HUES6 (cell line): Measurements from ENCODE around the gene CBLC.

Experiments
- H3K27ac ChIP-seq: 2 replicates; pipeline ENCODE4 v1.7.0; 2013; ENCODE audit warnings: low read depth, mild to moderate bottlenecking, low read length, inconsistent platforms
- H3K27me3 ChIP-seq: 2 replicates; pipeline ENCODE4 v1.6.1; 2013; ENCODE audit warnings: low read length; ENCODE audit not compliant: control insufficient read depth, insufficient read depth
- H3K36me3 ChIP-seq: 2 replicates; pipeline ENCODE4 v1.6.1; 2013; ENCODE audit warnings: low read length; ENCODE audit not compliant: control insufficient read depth, insufficient read depth
- H3K4me1 ChIP-seq: 2 replicates; pipeline ENCODE4 v1.6.1; 2013; ENCODE audit warnings: low read length; ENCODE audit not compliant: control insufficient read depth, insufficient read depth
- H3K4me3 ChIP-seq: 2 replicates; pipeline ENCODE4 v1.5.1; 2013; ENCODE audit warnings: low read depth, low read length
- H3K9ac ChIP-seq: one replicate; pipeline ENCODE4 v1.6.1; 2013; ENCODE audit warnings: mild to moderate bottlenecking, low read length
- H3K9me3 ChIP-seq: 2 replicates; pipeline ENCODE4 v1.6.1; 2013; ENCODE audit warnings: low read depth, low read length; ENCODE audit not compliant: control insufficient read depth, insufficient read depth

Gene CBLC

GRCh38 chr19:44807162-44807561, 29.5 kb downstream of the CBLC start:
- Histone ChIP-seq H3K4me1 (peaks cover 36% of the 10 kb centered on the region), H3K9ac (no peak overlapping the region), H3K27me3 (peaks cover 14% of the 10 kb centered on the region), H3K4me3 (no peak overlapping the region), H3K27ac (no peak overlapping the region), H3K36me3 (0 out of 2 replicates have a peak, but pooled peaks cover 10% of the 10 kb centered on the region), H3K9me3 (no peaks in the 10 kb centered on the region)

GRCh38 chr19:44807652-44808462, 30.2 kb downstream of the CBLC start:
- H3K4me1 ChIP-seq = peaks cover 36% of the 10 kb centered on the region
- H3K4me3 ChIP-seq = peak overlapping the region; percentile 68
- H3K27ac ChIP-seq = no peak overlapping the region
- H3K27me3 ChIP-seq = peaks cover 14% of the 10 kb centered on the region
- H3K9me3 ChIP-seq = no peaks in the 10 kb centered on the region
- H3K36me3 ChIP-seq = 0 out of 2 replicates have a peak, but pooled peaks cover 12% of the 10 kb centered on the region
- peak overlapping the region; percentile 65 for H3K9ac ChIP-seq

GRCh38 chr19:44808463-44809371, 31.0 kb downstream of the CBLC start, which contains the start of gene BCAM:
Gene BCAM, plus strand, starts transcription at chr19:44809103. Its CDS starts 22 bp downstream, at chr19:44809125.
- H3K4me1 ChIP-seq = peaks cover 36% of the 10 kb centered on the region
- H3K4me3 ChIP-seq = peak within 1 kb of the TSS; percentile 68
- peaks cover 19% of the 10 kb centered on the region for H3K36me3 ChIP-seq
- H3K27ac ChIP-seq = no peak within 1 kb of the TSS
- no peaks in the 10 kb centered on the region for H3K9me3 ChIP-seq
- H3K27me3 ChIP-seq = peaks cover 11% of the 10 kb centered on the region
- peak within 1 kb of the TSS; percentile 65 for H3K9ac ChIP-seq

GRCh38 chr19:44809577-44810233, 32.0 kb downstream of the CBLC start:
- Histone ChIP-seq H3K36me3 (peaks cover 25% of the 10 kb centered on the region), H3K4me1 (peaks cover 36% of the 10 kb centered on the region), H3K4me3 (peak overlapping the region; percentile 63), H3K27me3 (peaks cover 2% of the 10 kb centered on the region), H3K9me3 (no peaks in the 10 kb centered on the region), H3K9ac (no peak overlapping the region), H3K27ac (no peak overlapping the region)

- Histone ChIP-seq H3K4me1 (peaks cover 36% of the 10 kb centered on the region), H3K9me3 (no peaks in the 10 kb centered on the region), H3K4me3 (no peak overlapping the region), H3K27me3 (no peaks in the 10 kb centered on the region; the same call in 1 of the 2 replicates), H3K36me3 (peaks cover 33% of the 10 kb centered on the region), H3K27ac (no peak overlapping the region), H3K9ac (no peak overlapping the region)
Measured at GRCh38 chr19:44810234-44811121, 32.8 kb downstream of the CBLC start.

- Histone ChIP-seq H3K9me3 (no peaks in the 10 kb centered on the region), H3K4me1 (peaks cover 36% of the 10 kb centered on the region), H3K27me3 (no peaks in the 10 kb centered on the region; the same call in 1 of the 2 replicates), H3K36me3 (peaks cover 35% of the 10 kb centered on the region), H3K9ac (no peak overlapping the region), H3K4me3 (no peak overlapping the region), H3K27ac (no peak overlapping the region)
Measured at GRCh38 chr19:44811122-44811419, 33.4 kb downstream of the CBLC start.

GRCh38 chr19:44812142-44812718, 34.5 kb downstream of the CBLC start:
- Histone ChIP-seq H3K9me3 (no peaks in the 10 kb centered on the region), H3K27ac (no peak overlapping the region), H3K36me3 (peaks cover 35% of the 10 kb centered on the region), H3K4me1 (peaks cover 26% of the 10 kb centered on the region), H3K27me3 (no peaks in the 10 kb centered on the region; the same call in 1 of the 2 replicates), H3K9ac (no peak overlapping the region), H3K4me3 (no peak overlapping the region)

- Histone ChIP-seq H3K4me3 (no peak overlapping the region), H3K9me3 (no peaks in the 10 kb centered on the region), H3K27me3 (peaks cover 3% of the 10 kb centered on the region; the same call in 1 of the 2 replicates), H3K9ac (no peak overlapping the region), H3K27ac (no peak overlapping the region), H3K4me1 (peaks cover 17% of the 10 kb centered on the region), H3K36me3 (peaks cover 35% of the 10 kb centered on the region)
Measured at GRCh38 chr19:44813070-44813840, 35.6 kb downstream of the CBLC start.

GRCh38 chr19:44813841-44814470, 36.3 kb downstream of the CBLC start:
- Histone ChIP-seq H3K36me3 (peaks cover 40% of the 10 kb centered on the region), H3K4me3 (no peak overlapping the region), H3K27me3 (peaks cover 3% of the 10 kb centered on the region; the same call in 1 of the 2 replicates), H3K27ac (no peak overlapping the region), H3K4me1 (peaks cover 14% of the 10 kb centered on the region), H3K9ac (no peak overlapping the region), H3K9me3 (no peaks in the 10 kb centered on the region)
